Activated naive CD8-positive, alpha-beta T cell treated with anti-CD3 and anti-CD28 coated beads, Interleukin-2, amount 50 U/mL, for 24 hours (primary cell): Measurements from ENCODE around the gene CALHM3.

Source experiments
- ATAC-seq: fragments of 150-1000 bp; cut with Tn5 transposase; one replicate; pipeline ENCODE4 v1.10.0; 2021
- DNase-seq: peaks from one replicate; pipeline ENCODE4 v3.0.0; 2021
- H3K27ac Mint-ChIP-seq: one replicate; pipeline ENCODE4 v1.8.0; 2021; ENCODE audit warnings: mild to moderate bottlenecking, mixed read lengths
- H3K27me3 Mint-ChIP-seq: one replicate; pipeline ENCODE4 v1.8.0; 2021; ENCODE audit warnings: mixed read lengths
- H3K36me3 Mint-ChIP-seq: one replicate; pipeline ENCODE4 v1.8.0; 2021; ENCODE audit warnings: low read depth, mixed read lengths
- H3K4me1 Mint-ChIP-seq: one replicate; pipeline ENCODE4 v1.8.0; 2021; ENCODE audit warnings: mixed read lengths
- H3K4me3 Mint-ChIP-seq: one replicate; pipeline ENCODE4 v1.8.0; 2021; ENCODE audit warnings: mild to moderate bottlenecking, moderate library complexity, mixed read lengths
- H3K9me3 Mint-ChIP-seq: one replicate; pipeline ENCODE4 v1.8.0; 2021; ENCODE audit warnings: mixed read lengths

CALHM3 gene

GRCh38 chr10:103441611-103442010 is 37.4 kb downstream of the CALHM3 start:
- Mint-ChIP-seq H3K27me3 (no peaks in the 10 kb centered on the region), H3K4me3 (no peak overlapping the region), H3K9me3 (no peaks in the 10 kb centered on the region), H3K4me1 (no peaks in the 10 kb centered on the region), H3K36me3 (peaks cover 69% of the 10 kb centered on the region), H3K27ac (no peak overlapping the region)
- DNase-seq, result no peak
- no peak for ATAC-seq

GRCh38 chr10:103441206-103441605 is 37.8 kb downstream of the CALHM3 start:
- no peaks in the 10 kb centered on the region for H3K4me1 Mint-ChIP-seq
- no peaks in the 10 kb centered on the region for H3K27me3 Mint-ChIP-seq
- H3K9me3 Mint-ChIP-seq, result no peaks in the 10 kb centered on the region
- no peak overlapping the region for H3K4me3 Mint-ChIP-seq
- DNase-seq, result no peak
- no peak overlapping the region for H3K27ac Mint-ChIP-seq
- H3K36me3 Mint-ChIP-seq, result peaks cover 70% of the 10 kb centered on the region
- no peak for ATAC-seq

GRCh38 chr10:103440416-103440815 is 38.6 kb downstream of the CALHM3 start:
- Mint-ChIP-seq H3K4me3 (no peak overlapping the region), H3K27me3 (no peaks in the 10 kb centered on the region), H3K27ac (no peak overlapping the region), H3K36me3 (peaks cover 70% of the 10 kb centered on the region), H3K4me1 (no peaks in the 10 kb centered on the region), H3K9me3 (no peaks in the 10 kb centered on the region)
- ATAC-seq (no peak), DNase-seq (no peak)

DNA sequence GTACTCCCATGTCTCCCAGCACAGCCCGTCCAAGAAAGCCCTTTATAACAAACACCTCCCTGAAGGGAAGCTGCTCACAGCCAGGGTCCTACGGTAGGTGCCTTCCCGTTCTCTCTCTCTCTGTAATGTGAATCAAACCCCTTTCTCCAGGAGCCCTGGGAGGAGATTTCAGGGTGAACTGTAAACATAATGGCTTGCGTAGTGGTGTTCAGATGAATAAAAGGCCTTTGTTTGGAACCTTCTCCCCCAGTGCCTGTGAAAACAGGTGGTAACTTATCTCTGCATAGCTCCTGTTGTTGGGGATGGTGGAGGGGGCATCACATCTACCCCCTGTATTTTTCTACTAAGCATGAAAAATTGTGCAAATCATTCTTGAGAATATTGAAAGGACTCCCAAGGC is 39.3 kb downstream of the CALHM3 start:
- Mint-ChIP-seq H3K27ac (no peak overlapping the region), H3K36me3 (peaks cover 68% of the 10 kb centered on the region)

DNA sequence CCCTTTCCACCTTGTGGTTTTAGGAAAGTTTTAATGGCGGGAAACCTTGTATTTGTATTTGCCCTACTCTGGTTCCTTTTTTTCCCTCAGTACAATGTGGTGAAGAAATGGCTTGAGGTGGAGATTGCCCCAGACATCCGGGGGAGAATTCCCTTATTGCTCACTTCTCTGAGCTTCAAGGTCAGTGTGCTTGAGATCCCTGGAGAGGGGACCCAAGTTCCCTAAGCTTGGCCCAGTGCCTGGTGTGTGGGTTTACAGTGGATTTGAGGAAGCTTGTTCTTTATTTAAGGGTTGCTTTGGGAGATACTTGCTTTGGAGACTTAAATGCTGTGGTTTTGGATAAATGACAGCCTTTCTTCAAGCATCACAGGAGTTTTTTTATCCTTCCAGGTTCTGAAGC is 45.2 kb downstream of the CALHM3 start:
- Mint-ChIP-seq H3K36me3 (peaks cover 74% of the 10 kb centered on the region), H3K9me3 (no peaks in the 10 kb centered on the region), H3K4me1 (peaks cover 5% of the 10 kb centered on the region), H3K27me3 (no peaks in the 10 kb centered on the region), H3K27ac (no peak overlapping the region), H3K4me3 (no peak overlapping the region)
- no peak for DNase-seq
- no peak for ATAC-seq

More for the DNA sequence above, 39.3 kb downstream of the CALHM3 start:
- Mint-ChIP-seq H3K4me3 (no peak overlapping the region), H3K4me1 (no peaks in the 10 kb centered on the region), H3K9me3 (no peaks in the 10 kb centered on the region), H3K27me3 (no peaks in the 10 kb centered on the region)
- DNase-seq, result no peak
- no peak for ATAC-seq

GRCh38 chr10:103431902-103432301 is 47.1 kb downstream of the CALHM3 start:
- Mint-ChIP-seq H3K27ac (no peak overlapping the region), H3K27me3 (no peaks in the 10 kb centered on the region), H3K4me1 (peaks cover 18% of the 10 kb centered on the region), H3K4me3 (no peak overlapping the region), H3K36me3 (peaks cover 77% of the 10 kb centered on the region), H3K9me3 (no peaks in the 10 kb centered on the region)
- DNase-seq (no peak), ATAC-seq (peak; percentile 28)

GRCh38 chr10:103429647-103430046 is 49.4 kb downstream of the CALHM3 start:
- Mint-ChIP-seq H3K27ac (no peak overlapping the region), H3K4me3 (no peak overlapping the region), H3K27me3 (no peaks in the 10 kb centered on the region), H3K4me1 (peaks cover 19% of the 10 kb centered on the region), H3K36me3 (peaks cover 75% of the 10 kb centered on the region), H3K9me3 (no peaks in the 10 kb centered on the region)
- DNase-seq (no peak), ATAC-seq (no peak)

- H3K4me3 Mint-ChIP-seq, result no peak overlapping the region
- peaks cover 79% of the 10 kb centered on the region for H3K36me3 Mint-ChIP-seq
- no peaks in the 10 kb centered on the region for H3K9me3 Mint-ChIP-seq
- no peak overlapping the region for H3K27ac Mint-ChIP-seq
- DNase-seq (no peak), ATAC-seq (no peak)
- no peaks in the 10 kb centered on the region for H3K27me3 Mint-ChIP-seq
- H3K4me1 Mint-ChIP-seq, result peaks cover 19% of the 10 kb centered on the region
These were observed 49.9 kb downstream of the CALHM3 start for GRCh38 chr10:103428989-103429643.

GRCh38 chr10:103427866-103428265 is 51.2 kb downstream of the CALHM3 start:
- Mint-ChIP-seq H3K9me3 (no peaks in the 10 kb centered on the region), H3K27me3 (no peaks in the 10 kb centered on the region), H3K27ac (no peak overlapping the region), H3K36me3 (peaks cover 82% of the 10 kb centered on the region), H3K4me3 (no peak overlapping the region), H3K4me1 (peaks cover 19% of the 10 kb centered on the region)
- ATAC-seq (no peak), DNase-seq (no peak)

GRCh38 chr10:103423748-103424147 is 55.3 kb downstream of the CALHM3 start:
- Mint-ChIP-seq H3K27ac (no peak overlapping the region), H3K9me3 (no peaks in the 10 kb centered on the region), H3K36me3 (peaks cover 78% of the 10 kb centered on the region), H3K27me3 (no peaks in the 10 kb centered on the region), H3K4me1 (peaks cover 13% of the 10 kb centered on the region), H3K4me3 (no peak overlapping the region)
- DNase-seq, result no peak
- ATAC-seq, result no peak
